ENCODE results near the gene SLC7A4. TPM values are rescaled to one million over a fixed set of nuclear protein-coding genes. Genes with fewer than 3 reads are reported as not detected.

The SLC7A4 gene
- total RNA-seq, 2 donors from 2014 or later: not detected

- H3K9me3 Mint-ChIP-seq: no peaks in the 10 kb centered on the region
- H3K36me3 Mint-ChIP-seq: no peaks in the 10 kb centered on the region
These were observed 42.8 kb downstream of the SLC7A4 start for GRCh38 chr22:20989323-20990138.

GRCh38 chr22:20988573-20989322 lies 43.6 kb downstream of the SLC7A4 start:
- ATAC-seq (no peak), DNase-seq (ENCODE audit: low spot score in 2 of 2) (no peak)
- no peak overlapping the region for H3K27ac Mint-ChIP-seq
- no peaks in the 10 kb centered on the region for H3K9me3 Mint-ChIP-seq
- peaks cover 0 to 6% of the 10 kb centered on the region in 2 donors for H3K36me3 Mint-ChIP-seq

More at GRCh38 chr22:20989323-20990138, 42.8 kb downstream of the SLC7A4 start:
- peak overlapping the region in 1 of 2 donors; percentile 36 for H3K27ac Mint-ChIP-seq
- DNase-seq (ENCODE audit: low spot score in 2 of 2) (no peak), ATAC-seq (no peak)

DNA sequence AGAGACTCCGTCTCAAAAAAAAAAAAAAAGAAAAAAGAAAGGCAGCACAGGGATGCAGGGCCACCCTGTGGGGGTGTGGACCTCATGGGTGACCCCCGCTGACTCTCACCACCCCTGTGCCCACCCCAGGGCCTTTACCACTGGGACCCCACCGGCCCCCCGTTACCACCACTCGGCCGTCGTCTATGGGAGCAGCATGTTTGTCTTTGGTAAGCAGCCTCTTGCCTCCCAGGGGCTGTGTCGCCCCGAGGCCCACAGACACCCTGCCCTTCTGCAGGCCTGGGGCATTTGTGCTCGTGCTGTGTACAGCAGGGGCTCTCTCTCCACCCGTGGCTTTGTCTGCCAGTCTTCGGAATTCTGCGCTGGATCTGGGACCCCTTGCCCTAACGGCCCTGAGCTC lies 45.0 kb downstream of the SLC7A4 start:
- DNase-seq (ENCODE audit: low spot score in 2 of 2) (no peak), ATAC-seq (no peak)
- Mint-ChIP-seq H3K36me3 (peaks cover 5 to 13% of the 10 kb centered on the region in 2 donors), H3K9me3 (no peaks in the 10 kb centered on the region), H3K27ac (no peak overlapping the region)

GRCh38 chr22:20986365-20986764 lies 46.0 kb downstream of the SLC7A4 start:
- Mint-ChIP-seq H3K27ac (no peak overlapping the region), H3K9me3 (no peaks in the 10 kb centered on the region), H3K36me3 (peaks cover 5 to 13% of the 10 kb centered on the region in 2 donors)
- DNase-seq (ENCODE audit: low spot score in 2 of 2) (no peak), ATAC-seq (no peak)

- Mint-ChIP-seq H3K36me3 (peaks cover 5 to 13% of the 10 kb centered on the region in 2 donors), H3K9me3 (no peaks in the 10 kb centered on the region), H3K27ac (no peak overlapping the region)
- no peak for ATAC-seq
- DNase-seq (ENCODE audit: low spot score in 2 of 2): no peak
These were observed 46.6 kb downstream of the SLC7A4 start for GRCh38 chr22:20985720-20986119.

DNA sequence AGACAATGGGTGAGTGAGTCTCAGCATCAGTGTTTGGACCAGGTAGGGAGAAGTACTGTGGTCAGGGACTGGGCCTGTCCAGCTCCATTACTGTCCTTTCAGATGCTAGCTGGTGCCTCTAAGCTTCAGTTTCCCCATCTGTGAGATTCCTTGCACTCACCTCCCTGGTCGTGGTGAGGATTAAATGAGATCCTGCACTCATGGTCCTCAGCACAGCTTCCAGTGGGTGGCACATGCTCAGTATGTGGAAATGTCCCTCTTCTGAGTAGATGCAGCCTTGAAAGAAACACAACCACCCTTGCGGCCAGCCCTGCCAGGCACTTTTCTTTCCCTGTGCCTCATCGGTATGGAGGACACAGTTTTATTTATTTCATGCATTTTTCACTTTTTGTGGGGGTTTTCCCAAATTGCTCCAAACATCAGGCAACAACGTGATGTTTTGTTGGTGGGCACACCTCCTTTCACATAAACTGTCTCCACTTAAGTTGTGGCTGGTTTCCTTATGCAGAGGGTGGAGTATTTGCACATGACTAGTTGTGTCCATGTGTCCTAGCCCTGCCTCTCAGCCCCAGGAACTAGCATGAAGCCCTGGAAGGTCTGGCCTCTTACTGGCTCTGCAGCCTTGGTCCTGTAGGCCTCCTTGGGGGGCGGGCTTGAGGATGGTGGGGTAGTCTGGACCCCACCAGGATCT lies 49.1 kb downstream of the SLC7A4 start:
- H3K9me3 Mint-ChIP-seq: peaks cover 4 to 10% of the 10 kb centered on the region in 2 donors
- peaks cover 13 to 19% of the 10 kb centered on the region in 2 donors for H3K36me3 Mint-ChIP-seq
- peak overlapping the region; percentile 96 to 99 for H3K27ac Mint-ChIP-seq
- no peak for ATAC-seq
- no peak for DNase-seq (ENCODE audit: low spot score in 2 of 2)

GRCh38 chr22:20982563-20982882 lies 49.8 kb downstream of the SLC7A4 start:
- Mint-ChIP-seq H3K9me3 (peaks cover 4 to 10% of the 10 kb centered on the region in 2 donors), H3K27ac (peak overlapping the region; percentile 96 to 99), H3K36me3 (peaks cover 13 to 19% of the 10 kb centered on the region in 2 donors)
- no peak for DNase-seq (ENCODE audit: low spot score in 2 of 2)
- peak; percentile 11 to 16 for ATAC-seq

GRCh38 chr22:20981787-20982562 lies 50.4 kb downstream of the SLC7A4 start, which contains the start of gene LZTR1:
Gene LZTR1 (plus strand): TSS chr22:20982297. CDS start chr22:20982372, 75 bp downstream.
- Mint-ChIP-seq H3K27ac (peak within 1 kb of the TSS; percentile 96 to 99), H3K9me3 (peaks cover 4 to 10% of the 10 kb centered on the region in 2 donors), H3K36me3 (peaks cover 13 to 19% of the 10 kb centered on the region in 2 donors)
- DNase-seq (ENCODE audit: low spot score in 2 of 2) (peak; percentile 73 to 86), ATAC-seq (peak; percentile 82 to 92)

DNA sequence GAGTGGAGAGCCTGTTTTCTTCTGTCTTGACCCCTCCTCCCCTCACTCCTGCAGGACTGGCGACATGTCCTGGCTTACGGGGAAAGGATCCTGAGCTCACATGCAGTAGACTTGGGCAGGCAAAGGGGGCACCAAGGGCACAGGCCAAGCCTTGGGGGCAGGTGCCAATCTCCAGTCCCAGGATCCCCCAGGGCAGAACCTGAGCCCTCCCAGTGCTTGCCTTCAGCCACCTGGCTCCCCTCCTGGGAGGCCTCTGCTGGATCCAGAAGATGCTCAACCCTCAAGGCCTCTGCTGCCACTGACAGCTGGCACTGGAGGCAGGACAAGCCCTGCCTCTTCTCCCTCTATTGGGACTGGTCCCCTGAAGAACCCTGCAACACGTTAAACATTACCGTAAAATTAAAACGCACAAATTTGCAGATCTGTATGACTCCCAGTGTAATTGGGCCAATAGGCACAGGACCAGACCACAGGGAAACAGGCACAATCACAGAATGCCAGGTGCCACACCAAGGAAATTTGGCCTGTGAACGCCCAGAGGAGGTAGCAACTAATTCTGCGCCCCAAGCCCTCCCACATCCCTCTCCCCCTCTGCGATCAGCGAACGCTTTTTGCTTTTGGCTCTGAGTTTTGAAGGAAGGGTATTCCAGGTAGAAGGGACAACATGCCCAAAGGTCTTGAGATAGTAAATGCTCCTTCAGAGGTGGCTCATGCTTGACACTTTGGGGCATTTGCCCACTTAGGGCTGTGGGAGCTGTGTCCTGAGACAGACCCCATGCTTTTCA lies 51.2 kb downstream of the SLC7A4 start:
- ATAC-seq (no peak), DNase-seq (ENCODE audit: low spot score in 2 of 2) (no peak)
- Mint-ChIP-seq H3K36me3 (peaks cover 13 to 19% of the 10 kb centered on the region in 2 donors), H3K9me3 (peaks cover 4 to 10% of the 10 kb centered on the region in 2 donors), H3K27ac (peak overlapping the region; percentile 78 to 96)

GRCh38 chr22:20980523-20980922 lies 51.8 kb downstream of the SLC7A4 start:
- DNase-seq (ENCODE audit: low spot score in 2 of 2) (no peak), ATAC-seq (no peak)
- peaks cover 13 to 19% of the 10 kb centered on the region in 2 donors for H3K36me3 Mint-ChIP-seq
- peaks cover 4 to 10% of the 10 kb centered on the region in 2 donors for H3K9me3 Mint-ChIP-seq
- peak overlapping the region in 1 of 2 donors; percentile 96 for H3K27ac Mint-ChIP-seq

DNA sequence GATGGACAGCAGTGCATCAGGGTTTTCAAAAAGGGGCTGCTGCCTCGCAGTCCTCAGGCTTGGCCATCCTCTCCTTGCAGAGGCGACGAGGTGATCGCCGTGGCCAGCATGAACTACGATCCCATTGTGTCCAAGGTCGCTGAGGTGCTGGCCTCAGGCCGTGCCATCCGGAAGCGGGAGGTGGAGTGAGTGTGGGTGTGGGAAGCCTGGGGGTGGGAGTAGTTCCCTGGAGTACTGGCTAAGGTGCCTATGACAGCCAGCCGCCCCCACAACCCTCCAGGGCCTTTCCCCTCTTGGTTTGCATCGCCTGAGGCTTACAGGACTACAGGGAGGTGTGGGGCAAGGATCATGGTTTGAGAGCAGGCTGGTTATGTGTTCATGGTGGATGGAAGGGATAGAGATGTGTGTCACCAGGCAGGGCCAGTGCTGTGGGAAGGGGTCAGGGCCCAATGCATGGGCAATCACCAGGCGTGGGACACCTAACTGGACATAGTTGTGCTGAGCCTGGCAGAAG lies 52.4 kb downstream of the SLC7A4 start:
- Mint-ChIP-seq H3K36me3 (peaks cover 13 to 19% of the 10 kb centered on the region in 2 donors), H3K27ac (peak overlapping the region; percentile 2 to 96), H3K9me3 (peaks cover 4 to 10% of the 10 kb centered on the region in 2 donors)
- DNase-seq (ENCODE audit: low spot score in 2 of 2) (no peak), ATAC-seq (no peak)

DNA sequence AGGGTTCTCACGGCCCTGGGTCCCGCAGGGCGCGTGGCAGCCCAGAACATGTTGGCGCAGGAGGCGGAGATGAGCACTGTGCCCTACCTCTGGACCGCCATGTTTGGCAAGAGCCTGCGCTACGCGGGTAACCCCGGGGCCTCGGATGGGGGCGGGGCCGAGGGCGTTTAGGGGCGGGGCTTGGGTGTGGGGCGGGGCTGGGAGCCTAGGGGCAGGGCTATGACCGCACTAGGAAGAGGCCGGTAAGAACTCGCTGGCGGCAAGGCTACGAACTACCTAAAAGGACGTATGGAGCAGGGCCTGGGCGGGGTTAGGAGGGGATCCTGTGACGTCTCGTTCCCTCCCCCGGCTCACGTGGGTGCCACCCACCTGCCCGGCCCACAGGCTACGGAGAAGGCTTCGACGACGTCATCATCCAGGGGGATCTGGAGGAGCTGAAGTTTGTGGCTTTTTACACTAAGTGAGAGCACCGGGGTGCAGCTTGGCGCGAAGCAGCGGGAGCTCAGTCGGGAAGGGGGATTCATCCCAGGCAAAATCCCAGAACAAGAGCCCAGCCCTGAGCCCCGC lies 53.0 kb downstream of the SLC7A4 start:
- H3K36me3 Mint-ChIP-seq: peaks cover 12 to 19% of the 10 kb centered on the region in 2 donors
- ATAC-seq (peak; percentile 38 to 72), DNase-seq (ENCODE audit: low spot score in 2 of 2) (peak in 1 of 2 donors; percentile 51)
- H3K9me3 Mint-ChIP-seq: peaks cover 4 to 10% of the 10 kb centered on the region in 2 donors
- peak overlapping the region; percentile 52 to 68 for H3K27ac Mint-ChIP-seq

All from activated naive CD4-positive, alpha-beta T cell treated with anti-CD3 and anti-CD28 coated beads, Interleukin-2, amount 50 U/mL, for 72 hours (primary cell).